GM19025 (cell line): ENCODE measurements around the gene CCDC74A.
"Not testable (repeated sequence)": the region's sequence is repeated elsewhere in the genome, so short reads cannot be mapped to it uniquely, and the experiment has no call there.

ENCODE experiments used
- ATAC-seq: cut with Tn5 transposase; IDR thresholded peaks from one replicate; pipeline ENCODE4 v1.9.1; 2021; ENCODE audit warnings: mild to moderate bottlenecking, low read depth, moderate library complexity; ENCODE audit not compliant: unreplicated experiment

Gene CCDC74A

DNA sequence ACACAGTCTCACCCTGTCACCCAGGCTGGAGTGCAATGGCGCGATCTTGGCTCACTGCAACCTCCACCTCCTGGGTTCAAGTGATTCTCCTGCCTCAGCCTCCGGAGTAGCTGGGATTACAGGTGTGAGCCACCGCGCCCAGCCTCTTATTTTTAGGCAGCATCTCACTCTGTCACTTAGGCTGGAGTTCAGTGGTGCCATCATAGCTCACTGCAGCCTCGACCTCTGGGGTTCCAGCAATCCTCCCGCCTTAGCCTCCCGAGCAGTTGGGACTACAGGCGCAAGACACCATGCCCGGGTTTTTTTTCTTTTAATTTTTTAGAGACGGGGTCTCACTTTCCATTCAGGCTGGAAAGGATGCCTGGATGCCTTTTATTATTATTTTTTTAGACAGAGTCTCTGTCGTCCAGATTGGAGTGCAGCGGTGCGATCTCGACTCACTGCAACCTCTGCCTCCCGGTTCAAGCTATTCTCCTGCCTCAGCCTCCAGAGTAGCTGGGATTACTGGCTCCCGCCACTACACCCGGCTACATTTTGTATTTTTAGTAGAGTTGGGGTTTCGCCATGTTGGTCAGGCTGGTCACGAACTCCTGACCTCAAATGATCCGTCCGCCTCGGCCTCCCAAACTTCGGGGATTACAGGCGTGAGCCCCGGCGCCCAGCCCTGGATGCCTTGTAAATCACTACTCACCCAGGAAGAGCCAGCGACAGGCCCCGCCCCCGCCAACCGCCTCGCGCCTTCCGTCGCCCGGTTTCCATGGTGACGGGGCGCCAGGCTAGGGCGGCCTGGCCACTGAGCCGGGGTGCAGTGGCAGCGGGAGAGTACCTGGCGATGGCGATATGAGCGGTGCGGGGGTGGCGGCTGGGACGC is at the start of gene CCDC74A:
CCDC74A (plus strand) TSS at position 758 of the 871 bp plus-strand sequence; CDS start at position 841, 83 bp downstream.
- peak; percentile 87 for ATAC-seq

- not testable (repeated sequence) for ATAC-seq
These were observed 49.4 kb upstream of the CCDC74A start for GRCh38 chr2:131478074-131478849.

GRCh38 chr2:131478850-131479461 is 48.7 kb upstream of the CCDC74A start:
- ATAC-seq, result not testable (repeated sequence)

DNA sequence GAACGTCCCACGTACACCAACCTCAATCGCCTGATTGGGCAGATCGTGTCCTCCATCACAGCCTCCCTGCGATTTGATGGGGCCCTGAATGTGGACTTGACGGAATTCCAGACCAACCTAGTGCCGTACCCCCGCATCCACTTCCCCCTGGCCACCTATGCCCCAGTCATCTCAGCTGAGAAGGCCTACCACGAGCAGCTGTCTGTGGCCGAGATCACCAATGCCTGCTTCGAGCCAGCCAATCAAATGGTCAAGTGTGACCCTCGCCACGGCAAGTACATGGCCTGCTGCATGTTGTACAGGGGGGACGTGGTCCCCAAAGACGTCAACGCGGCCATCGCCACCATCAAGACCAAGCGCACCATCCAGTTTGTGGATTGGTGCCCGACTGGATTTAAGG is 47.3 kb upstream of the CCDC74A start:
- ATAC-seq, result not testable (repeated sequence)

- not testable (repeated sequence) for ATAC-seq
These were observed 45.1 kb upstream of the CCDC74A start for GRCh38 chr2:131482506-131483155.

DNA sequence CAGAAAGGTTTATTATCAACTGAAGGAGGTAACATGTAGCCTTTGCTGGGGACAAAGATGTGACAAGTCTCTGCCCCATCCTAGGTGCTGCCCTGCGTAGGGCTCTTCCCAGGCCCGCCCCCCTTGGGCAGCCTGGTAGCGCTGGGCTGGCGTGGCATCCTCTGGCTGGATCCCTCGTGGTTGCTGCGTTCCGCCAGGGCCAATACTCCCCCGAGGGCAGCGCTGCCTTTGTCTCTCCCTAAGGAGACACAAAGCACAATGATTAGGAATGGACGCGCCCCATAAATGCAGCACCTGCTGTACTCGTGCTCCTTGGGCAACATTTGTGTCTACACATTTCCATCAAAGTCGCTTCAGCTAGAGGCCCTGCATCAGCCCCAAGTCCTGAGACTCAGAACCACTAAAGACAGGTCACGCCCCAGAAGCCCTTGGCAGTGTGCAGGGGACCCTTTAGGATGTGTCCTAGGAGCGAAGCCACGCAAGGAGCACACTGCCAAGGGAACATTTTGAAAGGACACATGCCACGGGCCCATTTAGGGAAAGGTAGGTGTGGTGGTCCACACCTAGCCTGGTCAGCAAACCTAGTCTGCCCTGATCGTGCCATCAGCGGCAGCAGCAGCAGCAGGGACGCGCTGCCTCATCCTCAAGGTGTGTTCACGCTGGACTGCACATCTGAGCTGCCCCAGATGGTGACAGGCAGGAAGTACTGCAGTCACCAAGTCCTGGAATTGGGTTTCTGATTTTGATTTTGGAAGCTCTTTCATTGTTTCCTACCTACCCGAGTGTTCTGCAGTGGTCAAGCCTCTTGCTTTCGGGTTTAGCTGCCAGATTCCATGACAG is 43.5 kb upstream of the CCDC74A start:
- not testable (repeated sequence) for ATAC-seq

GRCh38 chr2:131484906-131485460 is 42.7 kb upstream of the CCDC74A start:
- not testable (repeated sequence) for ATAC-seq

GRCh38 chr2:131486201-131486902 is 41.3 kb upstream of the CCDC74A start:
- not testable (repeated sequence) for ATAC-seq

DNA sequence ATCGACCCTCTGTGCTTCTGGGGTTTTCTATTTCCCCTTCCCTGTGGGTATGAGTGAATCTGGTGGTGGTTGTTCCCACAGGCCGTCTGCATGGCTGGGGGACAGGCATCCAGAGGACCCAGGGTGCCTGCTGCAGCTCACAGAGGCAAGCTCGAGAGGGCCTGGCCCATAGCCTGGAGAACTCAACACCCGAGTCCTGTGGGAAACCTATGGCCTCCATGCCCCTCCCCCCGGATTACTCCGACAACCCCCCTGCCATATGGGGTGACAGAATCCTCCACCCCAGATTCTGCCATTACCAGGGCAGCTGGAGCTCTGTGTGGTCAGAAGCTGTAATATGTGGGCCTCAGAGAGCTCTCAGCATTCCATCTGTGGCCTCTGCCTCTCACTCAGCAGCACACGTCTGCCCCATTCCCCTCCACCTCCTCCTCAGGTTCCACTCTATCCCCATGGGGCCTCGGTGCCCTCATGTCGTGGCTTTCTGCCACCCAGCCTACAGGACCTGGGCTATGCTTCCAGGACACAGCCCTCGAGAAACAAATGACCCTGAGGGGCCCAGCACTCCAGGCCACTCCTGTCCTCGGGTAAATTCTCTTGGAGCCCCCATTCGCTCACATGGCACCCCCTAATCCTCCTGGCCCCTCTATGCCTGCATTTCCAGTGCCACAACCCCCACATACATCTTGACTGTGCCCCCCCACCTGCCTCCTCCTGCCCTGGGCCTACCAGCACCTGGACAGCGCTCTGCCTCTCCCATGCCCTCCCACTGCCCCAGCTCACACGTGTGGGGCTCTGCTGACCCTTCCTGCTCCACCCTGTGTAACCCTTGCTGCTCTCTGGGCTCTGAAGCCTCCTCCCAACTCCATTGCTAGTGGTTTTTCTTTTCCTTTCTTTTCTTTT is 39.1 kb upstream of the CCDC74A start:
- no peak for ATAC-seq

GRCh38 chr2:131490616-131491468 is 36.8 kb upstream of the CCDC74A start:
- ATAC-seq, result not testable (repeated sequence)

- ATAC-seq, result not testable (repeated sequence)
These were observed 36.2 kb upstream of the CCDC74A start for GRCh38 chr2:131491469-131491836.

DNA sequence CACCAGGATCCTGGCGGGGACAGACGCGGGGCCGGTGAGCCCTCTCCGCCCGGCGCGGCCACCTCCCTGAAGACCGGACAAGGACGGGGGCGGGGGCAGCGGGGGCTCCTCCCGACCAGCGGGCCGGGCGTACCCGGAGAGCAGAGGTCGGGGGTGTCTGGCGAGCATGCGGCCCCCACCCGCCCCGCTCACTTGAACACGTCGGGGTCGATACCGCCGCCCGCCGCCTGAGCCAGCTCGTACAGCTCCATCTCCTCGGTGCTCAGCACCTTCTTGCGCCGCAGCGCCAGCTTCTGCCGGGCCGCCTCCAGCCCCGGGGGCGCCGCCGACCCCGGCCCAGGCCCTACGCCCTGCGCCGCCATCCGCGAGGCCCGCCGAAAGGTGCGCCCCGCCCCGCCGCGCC is 35.7 kb upstream of the CCDC74A start, which contains the start of gene MZT2A:
MZT2A (minus strand) TSS at position 383 of the 403 bp plus-strand sequence; CDS start at position 362, 21 bp downstream.
- ATAC-seq, result peak; percentile 8

DNA sequence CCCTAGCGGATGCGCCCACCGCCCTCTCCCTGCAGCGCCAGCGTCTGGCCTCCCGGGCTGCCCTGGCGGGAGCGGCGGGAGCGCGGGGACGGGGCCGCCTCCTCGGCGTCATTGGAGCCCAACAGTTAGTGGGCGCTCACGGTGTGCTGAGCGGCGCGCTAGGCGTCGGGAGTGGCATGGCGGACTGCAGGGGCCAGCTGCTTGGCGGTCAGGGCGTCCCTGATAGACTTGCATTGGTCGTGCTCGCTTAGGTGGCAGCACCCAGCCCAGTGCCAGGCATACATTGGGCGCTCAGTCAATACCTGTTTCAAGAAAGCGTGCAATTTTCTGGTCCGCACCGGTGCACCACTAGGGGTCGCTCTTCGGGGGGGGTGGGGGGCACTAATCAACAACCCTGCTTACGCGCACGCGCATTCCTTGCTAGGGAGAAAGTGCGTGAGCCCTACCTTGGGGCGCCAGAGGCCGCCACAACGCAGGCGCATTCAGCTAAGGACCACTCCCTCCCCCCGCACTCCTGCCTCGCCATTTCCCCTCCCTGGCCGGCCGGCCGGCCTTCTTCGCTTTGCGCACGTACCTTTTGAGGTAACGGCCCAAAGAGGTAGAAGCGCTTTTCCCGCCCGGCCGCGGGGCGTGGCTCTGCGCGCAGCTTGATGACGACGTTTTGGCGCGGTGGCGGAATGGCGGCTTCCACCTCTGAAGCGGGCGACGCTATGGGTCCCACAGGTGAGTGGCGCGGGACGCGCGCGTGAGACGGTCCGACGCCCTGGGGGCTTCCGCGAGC is 35.1 kb upstream of the CCDC74A start:
- ATAC-seq, result peak; percentile 58

DNA sequence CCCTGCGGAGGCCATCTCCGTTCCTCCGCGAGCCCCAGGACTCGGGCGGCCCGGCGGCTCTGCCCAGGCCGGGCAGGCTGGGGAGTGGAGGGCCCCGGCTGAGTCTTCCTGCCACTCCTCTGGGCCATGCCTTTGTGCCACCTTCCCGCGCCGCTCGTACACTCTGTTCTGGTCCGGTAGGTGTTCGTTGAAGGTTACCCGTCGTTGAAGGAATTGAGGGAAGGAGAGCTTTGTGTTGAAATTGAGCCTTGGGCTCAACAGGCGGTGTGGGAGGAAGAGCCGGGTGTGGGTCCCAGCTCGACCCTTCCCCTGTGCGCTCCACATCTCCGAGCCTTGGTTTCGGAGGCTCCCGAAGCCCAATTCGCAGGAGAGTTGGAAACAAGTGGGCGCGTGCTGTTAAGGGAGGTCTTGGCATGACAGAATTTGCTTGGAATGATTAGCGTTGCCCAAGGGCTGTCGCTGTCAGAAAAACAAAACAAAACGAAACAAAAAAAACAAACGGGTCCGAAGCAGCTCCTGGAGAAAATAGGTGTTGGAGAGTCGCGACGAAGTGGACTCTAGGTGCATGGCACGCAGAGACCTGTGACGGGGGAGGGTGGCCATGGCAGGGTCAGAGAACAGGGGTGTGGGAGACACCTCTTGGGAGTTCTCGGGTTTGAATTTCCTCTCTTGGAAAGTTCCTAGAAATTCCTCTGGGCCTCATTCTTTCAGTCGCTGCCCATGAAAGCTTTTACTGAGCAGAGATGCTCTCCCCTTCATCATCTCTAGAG is 34.3 kb upstream of the CCDC74A start:
- peak; percentile 21 for ATAC-seq

- not testable (repeated sequence) for ATAC-seq
These were observed 32.2 kb upstream of the CCDC74A start for GRCh38 chr2:131495506-131495905.
